ENCODE measurements around the gene CAPN13. TPM values are rescaled to one million over a fixed set of nuclear protein-coding genes. Genes with fewer than 3 reads are reported as not detected.

Gene CAPN13
- total RNA-seq, 1 experiment from 2014 or later, result 5.7 TPM

DNA sequence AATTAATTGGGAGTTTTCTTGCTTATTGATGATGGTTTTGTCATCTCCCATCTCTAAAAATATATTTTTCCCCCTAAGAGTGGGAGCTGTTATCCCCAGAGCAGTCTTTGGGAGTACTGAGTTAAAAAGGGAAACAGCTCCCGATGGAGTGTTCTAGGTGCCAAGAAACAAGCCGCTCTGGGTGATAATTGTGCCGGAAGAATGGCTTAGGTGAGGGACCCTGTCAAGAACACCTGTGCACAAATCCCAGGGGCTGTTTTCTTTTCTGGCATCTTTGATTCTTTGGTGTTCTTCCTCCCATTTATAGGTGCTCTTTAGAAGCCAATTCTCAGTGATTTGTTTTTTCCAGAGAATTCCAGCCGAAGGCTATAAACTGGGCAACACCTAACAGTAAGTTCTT, 1.4 kb upstream of the CAPN13 start:
- Histone ChIP-seq H2BK12ac (ENCODE audit: insufficient read length, low read depth, low read length) (no peak overlapping the region), H3T11ph (ENCODE audit: low read length) (no peak overlapping the region), H3K79me2 (ENCODE audit: insufficient read depth, low read length) (no peaks in the 10 kb centered on the region), H3K4ac (ENCODE audit: low read depth, low read length) (no peak overlapping the region), H4K91ac (ENCODE audit: insufficient read length, low read depth, low read length) (no peak overlapping the region), H3K27me3 (ENCODE audit: insufficient read depth, low read length) (no peaks in the 10 kb centered on the region), H4K5ac (ENCODE audit: insufficient read length, low read depth, low read length) (no peak overlapping the region), H3K4me2 (ENCODE audit: insufficient read depth, insufficient read length, low read length) (no peak overlapping the region), H3K23ac (ENCODE audit: insufficient read length, low read depth, low read length) (no peak overlapping the region), H2AK5ac (ENCODE audit: insufficient read length, low read length) (no peak overlapping the region), H4K20me1 (ENCODE audit: control insufficient read depth, insufficient read depth, insufficient read length) (no peaks in the 10 kb centered on the region), H3K4me1 (ENCODE audit: insufficient read depth, low read length) (no peaks in the 10 kb centered on the region; the same call in 1 of the 2 replicates), H3K79me1 (ENCODE audit: insufficient read depth, low read depth, low read length, poor library complexity, severe bottlenecking) (no peaks in the 10 kb centered on the region), H3K9ac (ENCODE audit: extremely low read depth, insufficient read length, low read length) (no peak overlapping the region), H2BK15ac (ENCODE audit: low read depth, low read length) (no peak overlapping the region), H3K9me3 (ENCODE audit: control insufficient read depth, low read depth, low read length) (no peaks in the 10 kb centered on the region), H3K27ac (ENCODE audit: insufficient read length, low read depth, low read length) (no peak overlapping the region), H3K56ac (ENCODE audit: insufficient read length, low read depth, low read length) (no peak overlapping the region), H3K18ac (ENCODE audit: insufficient read length, low read depth, low read length) (no peak overlapping the region), H2BK20ac (ENCODE audit: low read depth, low read length, poor library complexity, severe bottlenecking) (no peak overlapping the region), H2BK120ac (ENCODE audit: low read depth, low read length, poor library complexity, severe bottlenecking) (no peak overlapping the region), H3K14ac (ENCODE audit: insufficient read depth, low read length) (no peak overlapping the region), H4K8ac (replicated peaks; ENCODE audit: insufficient read length, low read depth, low read length) (no peak overlapping the region), H2BK5ac (ENCODE audit: insufficient read length, low read length) (no peak overlapping the region), H2AFZ (ENCODE audit: low read length) (no peak overlapping the region), H3K23me2 (ENCODE audit: insufficient read length, low read depth, low read length, poor library complexity, severe bottlenecking) (no peaks in the 10 kb centered on the region)
- no peak overlapping the region for H3K4me3 Mint-ChIP-seq
- H3K36me3 Mint-ChIP-seq (ENCODE audit: insufficient read depth in 1 of 3, low read depth in 3 of 3), result no peaks in the 10 kb centered on the region
- peaks cover 7% of the 10 kb centered on the region for H3K27me3 Mint-ChIP-seq (ENCODE audit: low read depth)
- H3K4me1 Mint-ChIP-seq, result peaks cover 18 to 29% of the 10 kb centered on the region in 2 experiments
- H3K9me3 Mint-ChIP-seq, result peaks cover 2 to 3% of the 10 kb centered on the region in 2 experiments; a peak in 3 of 5 replicates
- TF ChIP-seq CTCF (conservative IDR thresholded peaks at IDR 0.05), result no peak
- no CpG with 5 or more reads among the region's 4 CpGs for WGBS (ENCODE audit: extremely low coverage, insufficient read length, low lambda C conversion rate)
- no peak overlapping the region for H3K27ac Mint-ChIP-seq
- DNase-seq, result no peak
